GM12878 (cell line): ENCODE measurements around the gene A2ML1. TPM values are rescaled to one million over a fixed set of nuclear protein-coding genes. Genes with fewer than 3 reads are reported as not detected.

Source experiments
- ATAC-seq: fragments of 200-7000 bp; cut with Tn5 transposase; 3 replicates; pipeline ENCODE4 v1.9.1; 2020; ENCODE audit warnings: mild to moderate bottlenecking, moderate library complexity
- BruUV-seq: library from RNA; stranded (reverse); fragments of 400-500 nt; replicated peaks from 2 replicates; lab custom pipeline; 2021; lab: Mats Ljungman, UMichigan
- CTCF ChIA-PET: fragments of 300-600 bp; sonication (Branson Sonifier 250); formaldehyde crosslinking; extraction: SDS; loops from one replicate; lab custom pipeline; 2021; ENCODE audit warnings: inconsistent platforms; lab: Yijun Ruan, JAX
- POLR2A ChIA-PET: fragments of 350-600 bp; formaldehyde crosslinking; extraction: SDS; loops from one replicate; lab custom pipeline; 2021; ENCODE audit warnings: inconsistent platforms; lab: Charles Lee
- RAD21 ChIA-PET: fragments of 300-600 bp; sonication (Branson Sonifier 250); formaldehyde crosslinking; loops from one replicate; lab custom pipeline; 2023; ENCODE audit warnings: antibody characterized with exemption; ENCODE audit not compliant: unreplicated experiment; lab: Charles Lee
- SMC1A ChIA-PET: fragments of 300-600 bp; sonication (Branson Sonifier 250); formaldehyde crosslinking; loops from one replicate; lab custom pipeline; 2023; ENCODE audit not compliant: unreplicated experiment, uncharacterized antibody; lab: Charles Lee
- DNase-seq: peaks from one replicate; pipeline ENCODE4 v3.0.0-alpha.2; 2011; ENCODE audit warnings: low read depth, low spot score
- FAIRE-seq: peaks from 3 replicates; lab custom pipeline; 2011; peaks lifted over from hg19 to GRCh38; lab: Jason Lieb, UNC
- H2AFZ ChIP-seq: 2 replicates; pipeline ENCODE4 v1.6.0; 2011; ENCODE audit warnings: low read depth, low read length, control low read depth; ENCODE audit not compliant: control insufficient read depth
- H3K27ac ChIP-seq: 2 replicates; pipeline ENCODE4 v1.5.1; 2011; ENCODE audit warnings: control low read depth; ENCODE audit not compliant: control insufficient read depth, insufficient read depth
- H3K27me3 ChIP-seq, 2 experiments: replicated peaks in 1 of 2; 2 replicates each; pipeline versions ENCODE4 v1.6.0 to v1.6.1; 2011; ENCODE audit warnings: low read length in 1 of 2; ENCODE audit not compliant: control insufficient read depth in 2 of 2, insufficient read depth in 2 of 2
- H3K36me3 ChIP-seq, 2 experiments: 2 replicates each; pipeline ENCODE4 v1.5.1; 2011; ENCODE audit warnings: low read length in 1 of 2; ENCODE audit not compliant: control insufficient read depth in 2 of 2, insufficient read depth in 2 of 2
- H3K4me1 ChIP-seq: 2 replicates; pipeline ENCODE4 v1.6.1; 2011; ENCODE audit warnings: mild to moderate bottlenecking, low read length, moderate library complexity, mixed read lengths; ENCODE audit not compliant: control insufficient read depth, insufficient read depth
- H3K4me2 ChIP-seq: 2 replicates; pipeline ENCODE4 v1.6.0; 2011; ENCODE audit warnings: control low read depth; ENCODE audit not compliant: control insufficient read depth, insufficient read depth
- H3K4me3 ChIP-seq: fragments of 200-600 bp; sonication (generic); 2 replicates; pipeline ENCODE4 v1.5.1; 2016
- H3K79me2 ChIP-seq: 2 replicates; pipeline ENCODE4 v1.6.0; 2011; ENCODE audit warnings: low read length; ENCODE audit not compliant: control insufficient read depth, insufficient read depth
- H3K9ac ChIP-seq: 2 replicates; pipeline ENCODE4 v1.8.0; 2011; ENCODE audit warnings: low read length, control low read depth, mixed read lengths; ENCODE audit not compliant: control insufficient read depth, insufficient read depth
- H3K9me3 ChIP-seq: replicated peaks from 3 replicates; pipeline ENCODE4 v1.5.1; 2011; ENCODE audit warnings: mild to moderate bottlenecking, low read length; ENCODE audit not compliant: control insufficient read depth, insufficient read depth
- H4K20me1 ChIP-seq: 2 replicates; pipeline ENCODE4 v1.6.0; 2011; ENCODE audit not compliant: control insufficient read depth, insufficient read depth
- GATAD2B ChIP-seq: fragments of 450-650 bp; conservative IDR thresholded peaks from 2 replicates; pipeline ENCODE4 v1.6.1; 2017; ENCODE audit warnings: low read depth, mild to moderate bottlenecking, moderate library complexity
- MYB ChIP-seq: fragments of 150-350 bp; IDR thresholded peaks from 2 replicates; pipeline ENCODE4 v1.6.1; 2014; ENCODE audit warnings: mild to moderate bottlenecking, low read depth, low read length, borderline replicate concordance
- NFYA ChIP-seq: IDR thresholded peaks from 2 replicates; pipeline ENCODE4 v1.6.1; 2011; ENCODE audit warnings: low read depth, mild to moderate bottlenecking, low read length, improper control_type of control experiment, borderline replicate concordance
- SIN3A ChIP-seq: IDR thresholded peaks from 2 replicates; pipeline ENCODE4 v1.6.1; 2012; ENCODE audit warnings: low read depth, low read length, improper control_type of control experiment
- ZBED1 ChIP-seq: IDR thresholded peaks from 2 replicates; pipeline ENCODE4 v1.6.1; 2016; ENCODE audit warnings: borderline replicate concordance
- ZZZ3 ChIP-seq: IDR thresholded peaks from 2 replicates; pipeline ENCODE4 v1.6.1; 2011; ENCODE audit warnings: low read depth; ENCODE audit not compliant: control insufficient read depth, insufficient read length
- WGBS: methylation state at CpG from one replicate; pipeline ENCODE4 v1.1.6; 2016; ENCODE audit warnings: low lambda C conversion rate; ENCODE audit not compliant: insufficient replicate concordance, insufficient coverage; ENCODE audit errors: missing lambda C conversion rate; 5-methylcytosine and 5-hydroxymethylcytosine counted together
- in situ Hi-C: fragments of 300-500 bp; cut with MboI; formaldehyde crosslinking; loops from 9 replicates; pipeline ENCODE4 v1.14.3; 2018; ENCODE audit warnings: mixed read lengths
- intact Hi-C: fragments of 100-400 bp; cut with micrococcal nuclease; formaldehyde crosslinking; loops from one replicate; pipeline ENCODE4 v1.14.2; 2022; ENCODE audit not compliant: unreplicated experiment
- polyA plus RNA-seq, 11 experiments: library from polyadenylated mRNA; depleted of rRNA in 4 of 11; unstranded in 6 of 11; stranded (reverse) in 5 of 11; fragments of >200 nt; fragmentation: Nextera tagmentation in 4 of 11; fragmentation: Illumina TruSeq in 1 of 11; extraction: Ambion mirVana in 4 of 11; extraction: Trizol in 1 of 11; gene quantifications; 1 replicate in 1 of 11; 2 replicates in 10 of 11; pipeline versions ENCODE4 v1.2.1 to v1.2.3, GENCODE V29; 2011 to 2016; ENCODE audit warnings: inconsistent platforms in 2 of 11, missing spikeins in 2 of 11, low read depth in 1 of 11
- total RNA-seq, 4 experiments: library from RNA; depleted of rRNA in 3 of 4; stranded (reverse); fragments of >200 nt in 3 of 4; fragmentation: Illumina TruSeq in 1 of 4; extraction: Trizol in 1 of 4; gene quantifications; 2 replicates each; pipeline versions ENCODE4 v1.2.1 to v1.2.3, GENCODE V29; 2013 to 2021
- TF ChIP-seq, protein P1 (sequence below): IDR thresholded peaks from 2 replicates; pipeline ENCODE4 v1.6.1; 2011; ENCODE audit warnings: borderline replicate concordance, low read depth, mild to moderate bottlenecking, moderate library complexity, low read length; ENCODE audit not compliant: insufficient read depth, poor library complexity, severe bottlenecking

The A2ML1 gene
- total and polyA plus RNA-seq, 10 of the 15 experiments (the other 5 are each of a cell fraction or from before 2014, with no cell fraction given), result not detected

DNA sequence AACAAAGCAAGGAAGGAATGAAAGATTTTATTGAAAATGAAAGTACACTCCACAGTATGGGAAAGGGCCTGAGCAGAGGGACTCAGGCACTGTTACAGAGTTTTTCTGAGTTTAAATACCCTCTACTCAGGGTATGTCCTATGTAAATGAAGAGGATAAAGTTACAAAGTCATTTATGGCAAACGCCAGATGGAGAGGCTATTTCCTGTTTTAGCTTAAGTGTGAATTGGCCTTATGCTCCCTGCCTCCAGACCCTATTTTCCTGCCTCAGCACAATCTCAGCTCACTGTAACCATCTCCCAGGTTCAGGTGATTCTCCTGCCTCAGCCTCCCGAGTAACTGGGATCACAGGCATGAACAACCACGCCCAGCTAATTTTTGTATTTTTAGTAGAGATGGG, 85.1 kb downstream of the A2ML1 start:
- no peak for ATAC-seq
- no peak for FAIRE-seq
- SMC1A ChIA-PET, result interaction anchor here (0.9 kb wide), 1 partner anchor 10 kb away, joined by 3 read pairs; no protein-coding TSS in a partner anchor
- CTCF ChIA-PET, result interaction anchor here (1.5 to 1.9 kb wide), 2 partner anchors 18 to 92 kb away, joined by 3 to 7 read pairs; no protein-coding TSS in a partner anchor
- Histone ChIP-seq H3K27ac (no peak overlapping the region), H3K9ac (no peak overlapping the region), H2AFZ (no peak overlapping the region), H3K4me3 (no peak overlapping the region), H3K4me1 (no peaks in the 10 kb centered on the region), H3K4me2 (no peak overlapping the region), H3K36me3 (no peaks in the 10 kb centered on the region), H3K79me2 (no peaks in the 10 kb centered on the region), H3K27me3 (no peaks in the 10 kb centered on the region), H3K9me3 (no peaks in the 10 kb centered on the region; the same call in 2 of the 3 replicates), H4K20me1 (no peaks in the 10 kb centered on the region)
- in situ Hi-C loops, result no loop called here
- 49% methylated on average over 3 of the region's 3 CpGs for WGBS
- DNase-seq, result no peak
- TF ChIP-seq GATAD2B, result no peak
- TF ChIP-seq, protein P1, sequence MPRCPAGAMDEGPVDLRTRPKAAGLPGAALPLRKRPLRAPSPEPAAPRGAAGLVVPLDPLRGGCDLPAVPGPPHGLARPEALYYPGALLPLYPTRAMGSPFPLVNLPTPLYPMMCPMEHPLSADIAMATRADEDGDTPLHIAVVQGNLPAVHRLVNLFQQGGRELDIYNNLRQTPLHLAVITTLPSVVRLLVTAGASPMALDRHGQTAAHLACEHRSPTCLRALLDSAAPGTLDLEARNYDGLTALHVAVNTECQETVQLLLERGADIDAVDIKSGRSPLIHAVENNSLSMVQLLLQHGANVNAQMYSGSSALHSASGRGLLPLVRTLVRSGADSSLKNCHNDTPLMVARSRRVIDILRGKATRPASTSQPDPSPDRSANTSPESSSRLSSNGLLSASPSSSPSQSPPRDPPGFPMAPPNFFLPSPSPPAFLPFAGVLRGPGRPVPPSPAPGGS, result no peak
- POLR2A ChIA-PET, result no interaction called here
- intact Hi-C loops, result no loop called here
- no TSS peak for BruUV-seq
- RAD21 ChIA-PET, result no interaction called here

DNA sequence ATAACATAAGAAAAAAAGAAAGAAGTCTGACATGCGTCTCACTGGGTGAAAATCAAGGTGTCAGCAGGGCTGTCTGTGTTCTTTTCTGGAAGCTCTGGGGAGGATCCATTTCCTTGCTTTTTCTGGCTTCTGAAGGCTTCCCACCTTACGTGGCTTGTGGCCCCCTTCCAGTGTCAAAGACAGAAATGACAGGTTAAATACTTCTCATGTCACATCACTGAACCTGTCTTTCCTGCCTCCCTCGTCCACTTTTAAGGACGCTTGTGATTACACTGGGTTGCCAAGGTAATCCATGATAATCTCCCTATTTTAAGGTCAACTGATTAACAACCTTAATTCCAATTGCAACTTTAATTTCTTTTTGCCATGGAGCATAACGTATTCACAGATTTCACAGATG, 87.3 kb downstream of the A2ML1 start:
- no peaks in the 10 kb centered on the region for H3K27me3 ChIP-seq
- ChIA-PET CTCF (interaction anchor here (1.0 kb wide), 1 partner anchor 20 kb away, joined by 4 read pairs; no protein-coding TSS in a partner anchor), SMC1A (no interaction called here), POLR2A (interaction anchor here (0.7 kb wide), 1 partner anchor 326 kb away, joined by 4 read pairs; no protein-coding TSS in a partner anchor), RAD21 (no interaction called here)
- no peaks in the 10 kb centered on the region; the same call in 1 of the 2 replicates for H3K4me1 ChIP-seq
- in situ Hi-C loops (no loop called here), intact Hi-C loops (loop anchor here (10.0 kb wide), 1 partner anchor 135 kb away; no protein-coding TSS in a partner anchor)
- ATAC-seq (no peak), FAIRE-seq (no peak), DNase-seq (no peak)
- no peaks in the 10 kb centered on the region for H3K36me3 ChIP-seq
- H3K4me2 ChIP-seq, result no peak overlapping the region
- no peak overlapping the region for H3K9ac ChIP-seq
- H3K27ac ChIP-seq, result no peak overlapping the region
- H3K9me3 ChIP-seq, result no peaks in the 10 kb centered on the region
- TF ChIP-seq ZZZ3, result no peak
- no peak for TF ChIP-seq NFYA
- no peak for TF ChIP-seq ZBED1
- TF ChIP-seq MYB, result no peak
- no peak for TF ChIP-seq SIN3A
- WGBS, result 41% methylated on average over 5 of the region's 5 CpGs
- H4K20me1 ChIP-seq, result no peaks in the 10 kb centered on the region
- H2AFZ ChIP-seq, result no peak overlapping the region
- H3K79me2 ChIP-seq, result no peaks in the 10 kb centered on the region
- no TSS peak for BruUV-seq
- no peak overlapping the region for H3K4me3 ChIP-seq
